ENCODE results near the gene HSPB6.

DNA sequence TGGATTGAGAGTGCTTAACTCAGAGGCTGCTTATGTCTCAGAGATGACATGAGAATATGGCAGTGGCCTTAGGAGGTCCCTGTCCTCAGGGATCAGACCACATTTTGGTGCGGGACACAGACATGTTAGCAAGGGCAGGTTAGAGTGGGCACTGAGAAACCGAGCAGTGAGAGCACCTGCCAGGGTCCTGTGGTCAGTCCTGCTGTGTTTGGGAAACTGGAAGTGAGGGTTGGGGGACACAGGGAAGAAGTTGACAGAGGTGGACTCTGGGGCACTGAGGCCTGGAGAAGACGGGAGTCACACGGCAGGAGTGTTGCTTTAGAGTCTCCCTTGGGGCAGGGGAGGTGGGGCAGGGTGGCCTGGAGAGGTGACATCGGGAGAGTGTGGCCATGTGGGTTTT, 21.9 kb downstream of the HSPB6 start:
- TF ChIP-seq, protein P1, sequence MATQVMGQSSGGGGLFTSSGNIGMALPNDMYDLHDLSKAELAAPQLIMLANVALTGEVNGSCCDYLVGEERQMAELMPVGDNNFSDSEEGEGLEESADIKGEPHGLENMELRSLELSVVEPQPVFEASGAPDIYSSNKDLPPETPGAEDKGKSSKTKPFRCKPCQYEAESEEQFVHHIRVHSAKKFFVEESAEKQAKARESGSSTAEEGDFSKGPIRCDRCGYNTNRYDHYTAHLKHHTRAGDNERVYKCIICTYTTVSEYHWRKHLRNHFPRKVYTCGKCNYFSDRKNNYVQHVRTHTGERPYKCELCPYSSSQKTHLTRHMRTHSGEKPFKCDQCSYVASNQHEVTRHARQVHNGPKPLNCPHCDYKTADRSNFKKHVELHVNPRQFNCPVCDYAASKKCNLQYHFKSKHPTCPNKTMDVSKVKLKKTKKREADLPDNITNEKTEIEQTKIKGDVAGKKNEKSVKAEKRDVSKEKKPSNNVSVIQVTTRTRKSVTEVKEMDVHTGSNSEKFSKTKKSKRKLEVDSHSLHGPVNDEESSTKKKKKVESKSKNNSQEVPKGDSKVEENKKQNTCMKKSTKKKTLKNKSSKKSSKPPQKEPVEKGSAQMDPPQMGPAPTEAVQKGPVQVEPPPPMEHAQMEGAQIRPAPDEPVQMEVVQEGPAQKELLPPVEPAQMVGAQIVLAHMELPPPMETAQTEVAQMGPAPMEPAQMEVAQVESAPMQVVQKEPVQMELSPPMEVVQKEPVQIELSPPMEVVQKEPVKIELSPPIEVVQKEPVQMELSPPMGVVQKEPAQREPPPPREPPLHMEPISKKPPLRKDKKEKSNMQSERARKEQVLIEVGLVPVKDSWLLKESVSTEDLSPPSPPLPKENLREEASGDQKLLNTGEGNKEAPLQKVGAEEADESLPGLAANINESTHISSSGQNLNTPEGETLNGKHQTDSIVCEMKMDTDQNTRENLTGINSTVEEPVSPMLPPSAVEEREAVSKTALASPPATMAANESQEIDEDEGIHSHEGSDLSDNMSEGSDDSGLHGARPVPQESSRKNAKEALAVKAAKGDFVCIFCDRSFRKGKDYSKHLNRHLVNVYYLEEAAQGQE (IDR thresholded peaks at IDR 0.05; ENCODE audit: insufficient read depth in 1 of 2, low read depth in 2 of 2, low read length in 2 of 2) = no peak
- no peak for TF ChIP-seq SIN3A (IDR thresholded peaks at IDR 0.05; ENCODE audit: borderline replicate concordance, insufficient read depth, low read length)
